Activated naive CD8-positive, alpha-beta T cell treated with anti-CD3 and anti-CD28 coated beads, Interleukin-2, amount 10 ng/mL, durations not matched to agents 7 days and 5 days (primary cell): Measurements from ENCODE around the gene BLOC1S5. TPM values are rescaled to one million over a fixed set of nuclear protein-coding genes. Genes with fewer than 3 reads are reported as not detected.
"Not testable (repeated sequence)": the region's sequence is repeated elsewhere in the genome, so short reads cannot be mapped to it uniquely, and the experiment has no call there.

Source experiments
- ATAC-seq: fragments of 150-1000 bp; cut with Tn5 transposase; one replicate; pipeline ENCODE4 v1.10.0; 2021; ENCODE audit warnings: low read depth, moderate library complexity
- POLR2A ChIA-PET: fragments of 350-600 bp; sonication (Branson Sonifier 250); formaldehyde crosslinking; loops from one replicate; lab custom pipeline; 2021; ENCODE audit warnings: antibody characterized with exemption; lab: Charles Lee
- DNase-seq: peaks from one replicate; pipeline ENCODE4 v3.0.0; 2021
- H3K27ac Mint-ChIP-seq: one replicate; pipeline ENCODE4 v1.8.0; 2022; ENCODE audit warnings: mild to moderate bottlenecking, mixed read lengths
- H3K27me3 Mint-ChIP-seq: one replicate; pipeline ENCODE4 v1.8.0; 2022; ENCODE audit warnings: mild to moderate bottlenecking, moderate library complexity, mixed read lengths
- H3K36me3 Mint-ChIP-seq: one replicate; pipeline ENCODE4 v1.8.0; 2021; ENCODE audit warnings: mild to moderate bottlenecking, mixed read lengths
- H3K4me1 Mint-ChIP-seq: one replicate; pipeline ENCODE4 v1.8.0; 2021; ENCODE audit warnings: mixed read lengths
- H3K4me3 Mint-ChIP-seq: one replicate; pipeline ENCODE4 v1.8.0; 2022; ENCODE audit warnings: mild to moderate bottlenecking, moderate library complexity, mixed read lengths
- H3K9me3 Mint-ChIP-seq: one replicate; pipeline ENCODE4 v1.8.0; 2021; ENCODE audit warnings: mixed read lengths
- total RNA-seq, 2 experiments: library from RNA; stranded (reverse); gene quantifications; one replicate each; pipeline ENCODE4 v1.2.3, GENCODE V29; 2021

BLOC1S5 gene
- total RNA-seq, 2 experiments from 2014 or later: 17.1 to 25.9 TPM

GRCh38 chr6:8047541-8048292 is 16.5 kb downstream of the BLOC1S5 start:
- H3K36me3 Mint-ChIP-seq: peaks cover 56% of the 10 kb centered on the region
- no peak for ATAC-seq
- H3K27ac Mint-ChIP-seq: no peak overlapping the region
- H3K9me3 Mint-ChIP-seq: peaks cover 6% of the 10 kb centered on the region
- H3K4me1 Mint-ChIP-seq: no peaks in the 10 kb centered on the region
- H3K27me3 Mint-ChIP-seq: no peaks in the 10 kb centered on the region
- no peak overlapping the region for H3K4me3 Mint-ChIP-seq
- DNase-seq: no peak
- POLR2A ChIA-PET: no interaction called here

GRCh38 chr6:8045769-8046168 is 18.4 kb downstream of the BLOC1S5 start:
- H3K27me3 Mint-ChIP-seq, H3K4me1 Mint-ChIP-seq, H3K4me3 Mint-ChIP-seq, H3K27ac Mint-ChIP-seq, POLR2A ChIA-PET, DNase-seq, ATAC-seq, H3K9me3 Mint-ChIP-seq: not testable (repeated sequence)
- peaks cover 48% of the 10 kb centered on the region for H3K36me3 Mint-ChIP-seq

- ATAC-seq: no peak
Observed at GRCh38 chr6:8043221-8043620, 21.0 kb downstream of the BLOC1S5 start.

GRCh38 chr6:8041913-8042583 is 22.1 kb downstream of the BLOC1S5 start:
- ATAC-seq (no peak), DNase-seq (no peak)
- Mint-ChIP-seq H3K36me3 (peaks cover 51% of the 10 kb centered on the region), H3K27ac (no peak overlapping the region), H3K4me3 (no peak overlapping the region), H3K4me1 (no peaks in the 10 kb centered on the region), H3K27me3 (no peaks in the 10 kb centered on the region), H3K9me3 (peaks cover 5% of the 10 kb centered on the region)
- POLR2A ChIA-PET: no interaction called here

More at GRCh38 chr6:8043221-8043620, 21.0 kb downstream of the BLOC1S5 start:
- POLR2A ChIA-PET: no interaction called here
- peaks cover 52% of the 10 kb centered on the region for H3K36me3 Mint-ChIP-seq
- no peaks in the 10 kb centered on the region for H3K27me3 Mint-ChIP-seq
- H3K4me3 Mint-ChIP-seq: no peak overlapping the region
- no peak overlapping the region for H3K27ac Mint-ChIP-seq
- peaks cover 5% of the 10 kb centered on the region for H3K9me3 Mint-ChIP-seq
- DNase-seq: no peak
- H3K4me1 Mint-ChIP-seq: no peaks in the 10 kb centered on the region

- H3K9me3 Mint-ChIP-seq: peaks cover 19% of the 10 kb centered on the region
- H3K27me3 Mint-ChIP-seq, H3K4me3 Mint-ChIP-seq, ATAC-seq, DNase-seq, H3K4me1 Mint-ChIP-seq, H3K27ac Mint-ChIP-seq, POLR2A ChIA-PET: not testable (repeated sequence)
- H3K36me3 Mint-ChIP-seq: peaks cover 55% of the 10 kb centered on the region
Observed at GRCh38 chr6:8034107-8034506, 30.1 kb downstream of the BLOC1S5 start.

- no peak overlapping the region for H3K4me3 Mint-ChIP-seq
- DNase-seq (no peak), ATAC-seq (no peak)
- POLR2A ChIA-PET: no interaction called here
- H3K36me3 Mint-ChIP-seq: peaks cover 35% of the 10 kb centered on the region
- peaks cover 19% of the 10 kb centered on the region for H3K9me3 Mint-ChIP-seq
- H3K4me1 Mint-ChIP-seq: peaks cover 5% of the 10 kb centered on the region
- no peaks in the 10 kb centered on the region for H3K27me3 Mint-ChIP-seq
- H3K27ac Mint-ChIP-seq: no peak overlapping the region
Observed at GRCh38 chr6:8030920-8031319, 33.3 kb downstream of the BLOC1S5 start.

GRCh38 chr6:8029243-8029870 is 34.8 kb downstream of the BLOC1S5 start:
- peaks cover 16% of the 10 kb centered on the region for H3K9me3 Mint-ChIP-seq
- POLR2A ChIA-PET: no interaction called here
- H3K27ac Mint-ChIP-seq: no peak overlapping the region
- H3K4me1 Mint-ChIP-seq: peaks cover 8% of the 10 kb centered on the region
- no peak for DNase-seq
- H3K27me3 Mint-ChIP-seq: no peaks in the 10 kb centered on the region
- H3K4me3 Mint-ChIP-seq: no peak overlapping the region
- ATAC-seq: no peak
- peaks cover 24% of the 10 kb centered on the region for H3K36me3 Mint-ChIP-seq

- Mint-ChIP-seq H3K4me3 (no peak overlapping the region), H3K27me3 (no peaks in the 10 kb centered on the region), H3K4me1 (peaks cover 8% of the 10 kb centered on the region), H3K36me3 (peaks cover 21% of the 10 kb centered on the region), H3K9me3 (peaks cover 14% of the 10 kb centered on the region), H3K27ac (no peak overlapping the region)
- POLR2A ChIA-PET: no interaction called here
- no peak for DNase-seq
- no peak for ATAC-seq
Observed at GRCh38 chr6:8027965-8028651, 36.1 kb downstream of the BLOC1S5 start.

- H3K36me3 Mint-ChIP-seq: peaks cover 14% of the 10 kb centered on the region
- POLR2A ChIA-PET: interaction anchor here (0.6 kb wide), 1 partner anchor 177 kb away, joined by 3 read pairs; no protein-coding TSS in a partner anchor
- peaks cover 8% of the 10 kb centered on the region for H3K4me1 Mint-ChIP-seq
- H3K27ac Mint-ChIP-seq: no peak overlapping the region
- H3K9me3 Mint-ChIP-seq: peaks cover 5% of the 10 kb centered on the region
- no peaks in the 10 kb centered on the region for H3K27me3 Mint-ChIP-seq
- DNase-seq (no peak), ATAC-seq (no peak)
- no peak overlapping the region for H3K4me3 Mint-ChIP-seq
Observed at GRCh38 chr6:8026800-8027199, 37.4 kb downstream of the BLOC1S5 start.

GRCh38 chr6:8025191-8025590 is 39.0 kb downstream of the BLOC1S5 start:
- H3K4me1 Mint-ChIP-seq: peaks cover 8% of the 10 kb centered on the region
- H3K27ac Mint-ChIP-seq: no peak overlapping the region
- DNase-seq: no peak
- H3K4me3 Mint-ChIP-seq: no peak overlapping the region
- H3K36me3 Mint-ChIP-seq: peaks cover 16% of the 10 kb centered on the region
- peaks cover 4% of the 10 kb centered on the region for H3K9me3 Mint-ChIP-seq
- POLR2A ChIA-PET: no interaction called here
- no peak for ATAC-seq
- no peaks in the 10 kb centered on the region for H3K27me3 Mint-ChIP-seq

GRCh38 chr6:8023638-8024037 is 40.6 kb downstream of the BLOC1S5 start:
- no peak overlapping the region for H3K27ac Mint-ChIP-seq
- peaks cover 17% of the 10 kb centered on the region for H3K36me3 Mint-ChIP-seq
- DNase-seq (no peak), ATAC-seq (no peak)
- H3K9me3 Mint-ChIP-seq: peaks cover 4% of the 10 kb centered on the region
- no peak overlapping the region for H3K4me3 Mint-ChIP-seq
- H3K4me1 Mint-ChIP-seq: peaks cover 8% of the 10 kb centered on the region
- no peaks in the 10 kb centered on the region for H3K27me3 Mint-ChIP-seq
- POLR2A ChIA-PET: no interaction called here

- no peaks in the 10 kb centered on the region for H3K4me1 Mint-ChIP-seq
- no peaks in the 10 kb centered on the region for H3K27me3 Mint-ChIP-seq
- H3K9me3 Mint-ChIP-seq: peaks cover 4% of the 10 kb centered on the region
- POLR2A ChIA-PET: no interaction called here
- ATAC-seq (no peak), DNase-seq (no peak)
- H3K4me3 Mint-ChIP-seq: no peak overlapping the region
- H3K36me3 Mint-ChIP-seq: peaks cover 15% of the 10 kb centered on the region
- no peak overlapping the region for H3K27ac Mint-ChIP-seq
Observed at GRCh38 chr6:8020083-8020482, 44.1 kb downstream of the BLOC1S5 start.

GRCh38 chr6:8017705-8018104 is 46.5 kb downstream of the BLOC1S5 start:
- Mint-ChIP-seq H3K36me3 (peaks cover 13% of the 10 kb centered on the region), H3K4me1 (no peaks in the 10 kb centered on the region), H3K27me3 (no peaks in the 10 kb centered on the region), H3K4me3 (no peak overlapping the region), H3K9me3 (peaks cover 4% of the 10 kb centered on the region), H3K27ac (no peak overlapping the region)
- DNase-seq (no peak), ATAC-seq (no peak)
- POLR2A ChIA-PET: no interaction called here
